HG02973 (cell line): ENCODE data around the gene TRIM17.

Experiments
- ATAC-seq: cut with Tn5 transposase; IDR thresholded peaks from one replicate; pipeline ENCODE4 v1.9.1; 2021; ENCODE audit warnings: moderate library complexity; ENCODE audit not compliant: unreplicated experiment

Gene TRIM17

DNA sequence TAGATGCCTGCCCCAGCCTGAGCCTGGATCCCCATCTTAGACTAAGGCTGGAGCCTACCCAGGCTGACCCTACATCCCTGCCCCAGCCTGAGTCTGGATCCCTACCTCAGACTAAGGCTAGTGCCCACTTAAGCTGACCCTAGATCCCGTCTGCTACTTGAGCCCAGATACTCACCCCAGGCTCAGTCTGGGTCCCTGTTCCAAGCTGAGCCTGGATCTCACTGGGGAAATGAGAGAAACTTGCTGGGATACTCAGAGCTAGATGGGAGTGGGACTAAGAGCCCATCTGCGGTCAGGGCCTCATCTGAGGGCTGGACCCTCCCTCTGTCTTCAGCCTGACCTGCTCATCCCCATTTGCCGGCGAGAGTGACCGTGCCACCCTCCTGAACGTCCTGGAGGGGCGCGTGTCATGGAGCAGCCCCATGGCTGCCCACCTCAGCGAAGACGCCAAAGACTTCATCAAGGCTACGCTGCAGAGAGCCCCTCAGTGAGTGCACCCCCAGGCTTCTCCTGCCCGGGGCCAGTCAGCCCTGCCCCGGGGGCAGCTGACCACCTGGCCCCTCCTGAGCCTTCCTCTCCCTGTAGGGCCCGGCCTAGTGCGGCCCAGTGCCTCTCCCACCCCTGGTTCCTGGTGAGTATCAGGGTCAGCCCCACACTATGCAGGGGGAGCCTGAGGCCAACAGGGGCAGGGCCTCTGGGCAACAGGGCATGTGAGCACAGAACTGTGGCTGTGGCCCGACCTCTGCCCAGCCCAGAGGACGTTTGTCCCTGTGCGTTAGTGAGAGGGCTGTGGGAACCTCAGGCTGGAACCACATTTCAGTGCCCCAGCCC, 46.8 kb downstream of the TRIM17 start:
- no peak for ATAC-seq

GRCh38 chr1:228368801-228369607, 47.7 kb downstream of the TRIM17 start:
- no peak for ATAC-seq

DNA sequence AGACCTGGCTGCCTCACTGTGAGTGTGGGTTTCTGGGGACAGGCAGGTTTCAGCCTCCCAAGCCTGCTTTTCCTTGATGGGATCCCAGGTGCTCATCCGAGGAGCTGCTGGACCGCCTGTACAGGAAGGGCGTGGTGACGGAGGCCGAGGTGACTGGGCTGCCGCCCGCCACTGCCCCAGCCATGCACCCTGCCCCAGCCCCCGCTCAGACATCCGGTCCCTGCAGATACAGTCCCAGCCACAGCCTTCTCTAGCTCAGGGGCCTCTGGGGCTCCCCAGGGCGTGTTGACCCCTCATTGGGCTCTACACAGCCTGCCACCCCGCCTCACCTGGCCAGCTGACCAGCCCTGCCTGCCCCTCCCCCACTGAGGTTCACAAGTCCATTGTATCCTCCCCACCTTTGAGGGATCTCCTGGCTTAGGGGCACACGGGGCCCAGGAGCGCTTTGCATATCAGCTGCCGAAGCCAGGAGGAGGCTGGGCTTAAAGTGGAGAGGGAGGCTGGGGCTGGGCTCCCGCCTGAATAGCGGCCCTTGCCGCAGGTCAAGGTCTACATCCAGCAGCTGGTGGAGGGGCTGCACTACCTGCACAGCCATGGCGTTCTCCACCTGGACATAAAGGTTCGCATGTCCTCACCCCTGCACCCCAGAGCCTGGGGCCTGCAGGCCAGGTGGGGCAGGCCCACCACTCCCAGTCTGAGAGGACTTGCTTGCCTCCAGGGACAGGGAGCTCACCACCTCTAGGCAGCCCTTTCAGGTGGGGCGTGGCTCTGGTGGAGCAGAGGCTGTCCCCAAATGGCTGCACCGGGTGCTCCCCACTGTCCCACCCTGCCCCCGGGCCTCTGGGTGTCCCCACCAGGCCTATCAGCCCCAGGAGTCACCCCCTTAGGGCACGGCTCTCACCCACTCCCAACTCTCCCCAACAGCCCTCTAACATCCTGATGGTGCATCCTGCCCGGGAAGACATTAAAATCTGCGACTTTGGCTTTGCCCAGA, 48.6 kb downstream of the TRIM17 start:
- ATAC-seq, result no peak

DNA sequence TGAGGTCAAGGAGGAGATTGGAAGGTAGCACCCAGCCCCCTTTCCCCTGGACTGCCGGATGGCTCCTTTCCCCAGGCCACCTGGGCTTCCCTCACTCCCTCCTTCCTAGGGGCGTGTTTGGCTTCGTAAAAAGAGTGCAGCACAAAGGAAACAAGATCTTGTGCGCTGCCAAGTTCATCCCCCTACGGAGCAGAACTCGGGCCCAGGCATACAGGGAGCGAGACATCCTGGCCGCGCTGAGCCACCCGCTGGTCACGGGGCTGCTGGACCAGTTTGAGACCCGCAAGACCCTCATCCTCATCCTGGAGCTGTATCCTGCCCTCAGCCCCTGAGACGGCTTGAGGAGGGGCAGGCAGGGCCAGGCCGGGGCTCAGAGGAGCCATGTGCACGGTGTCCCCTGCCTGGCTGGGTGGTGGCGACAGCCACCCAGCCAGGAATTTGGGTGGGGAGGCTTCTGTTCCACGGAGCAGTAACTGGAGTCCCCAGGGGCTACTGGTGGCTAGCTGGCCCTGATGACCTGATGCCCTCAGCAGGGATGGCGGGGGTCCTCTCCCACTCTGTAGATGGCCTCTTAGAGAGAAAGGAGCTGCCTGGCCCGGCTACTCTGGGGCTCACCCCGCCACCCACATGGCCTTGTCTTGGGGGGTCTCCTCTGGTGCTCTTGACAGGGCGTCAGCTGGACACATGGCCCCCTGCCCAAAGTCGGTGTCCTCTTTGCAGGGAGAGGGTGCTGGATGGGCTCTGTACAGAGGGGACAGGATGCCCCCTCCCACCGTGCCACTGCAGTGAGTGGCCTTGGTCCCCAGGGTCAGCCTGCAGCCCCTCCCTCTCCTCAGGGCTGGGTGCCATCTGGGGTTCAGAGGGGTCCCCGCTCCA, 49.6 kb downstream of the TRIM17 start:
- no peak for ATAC-seq

DNA sequence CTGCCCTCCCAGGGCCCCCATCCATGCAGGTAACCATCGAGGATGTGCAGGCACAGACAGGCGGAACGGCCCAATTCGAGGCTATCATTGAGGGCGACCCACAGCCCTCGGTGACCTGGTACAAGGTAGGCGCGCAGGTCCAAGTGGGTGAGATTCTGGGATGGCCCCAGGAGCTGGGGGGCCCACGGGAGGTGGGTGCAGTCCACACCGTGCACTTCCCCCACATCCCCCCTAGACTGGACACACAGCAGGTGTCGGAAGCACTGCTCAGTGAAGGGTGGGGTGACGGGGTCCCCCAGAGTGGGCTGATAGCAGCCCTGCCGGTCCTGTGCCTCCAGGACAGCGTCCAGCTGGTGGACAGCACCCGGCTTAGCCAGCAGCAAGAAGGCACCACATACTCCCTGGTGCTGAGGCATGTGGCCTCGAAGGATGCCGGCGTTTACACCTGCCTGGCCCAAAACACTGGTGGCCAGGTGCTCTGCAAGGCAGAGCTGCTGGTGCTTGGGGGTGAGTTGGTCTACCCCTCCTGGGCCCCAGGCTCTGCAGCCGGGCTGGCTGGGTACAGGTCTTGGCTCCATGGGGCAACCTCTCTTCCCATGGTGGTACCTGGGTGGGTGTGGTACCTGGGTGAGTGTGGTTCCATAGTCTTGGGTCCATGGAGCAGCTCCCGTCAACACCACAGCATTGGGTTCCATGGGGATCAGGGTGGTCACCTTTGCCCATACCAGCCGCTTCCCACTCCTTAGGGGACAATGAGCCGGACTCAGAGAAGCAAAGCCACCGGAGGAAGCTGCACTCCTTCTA, 50.4 kb downstream of the TRIM17 start:
- no peak for ATAC-seq

DNA sequence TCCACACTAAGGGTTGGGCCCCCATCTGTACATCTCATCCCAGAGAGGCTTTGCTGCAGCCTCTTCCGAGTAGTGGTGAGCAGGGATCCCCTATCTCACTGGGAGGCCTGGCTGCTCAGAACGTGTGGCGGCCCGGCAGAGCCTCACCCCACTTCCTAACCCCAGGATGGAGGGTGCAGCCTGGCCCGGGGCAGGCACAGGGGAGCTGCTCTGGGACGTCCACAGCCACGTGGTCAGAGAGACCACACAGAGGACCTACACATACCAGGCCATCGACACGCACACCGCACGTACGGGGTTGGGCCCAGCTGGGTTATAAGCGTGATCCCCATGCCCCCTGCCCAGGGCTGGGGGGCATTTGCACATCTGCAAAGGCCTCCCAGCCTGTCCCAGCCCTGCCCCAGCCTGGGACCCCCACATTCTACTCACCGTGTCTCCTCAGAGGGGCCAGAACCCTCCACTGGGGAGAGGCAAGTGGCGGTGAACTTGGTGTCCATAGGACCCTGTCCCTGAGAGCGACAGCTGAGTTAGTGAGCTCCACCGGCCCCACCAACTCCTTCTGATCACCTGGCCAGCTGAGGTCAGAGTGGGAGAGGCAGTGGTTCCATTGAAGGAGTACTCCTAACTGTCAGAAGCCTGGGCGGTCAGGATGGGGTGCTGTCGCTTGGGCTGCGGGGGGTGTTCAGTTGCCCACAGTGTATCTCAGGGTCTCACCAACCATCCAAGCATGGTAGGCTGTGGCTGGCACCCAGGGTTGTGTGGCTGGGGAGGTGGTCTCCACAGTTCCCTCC, 51.2 kb downstream of the TRIM17 start:
- no peak for ATAC-seq

- no peak for ATAC-seq
These were observed 51.9 kb downstream of the TRIM17 start for GRCh38 chr1:228364706-228365213.

GRCh38 chr1:228364068-228364705, 52.5 kb downstream of the TRIM17 start:
- no peak for ATAC-seq

DNA sequence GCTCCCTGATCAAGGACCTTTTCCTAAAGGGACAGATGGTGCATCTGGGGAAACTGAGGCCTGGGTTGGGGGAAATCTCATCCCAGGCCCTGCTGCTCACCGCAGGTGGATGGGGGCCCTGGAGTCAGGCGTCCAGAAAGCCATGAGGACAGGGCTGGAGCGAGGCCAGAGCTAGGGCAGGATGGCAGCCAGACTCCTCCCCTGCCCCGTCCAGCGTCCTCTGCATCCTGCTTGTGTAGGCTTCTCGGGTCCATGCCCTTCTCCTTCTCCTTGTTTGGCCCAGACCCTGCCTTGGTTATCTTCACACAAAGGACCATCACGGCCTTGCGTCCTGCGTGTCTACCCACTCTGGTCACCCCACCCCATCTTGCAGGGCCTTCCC, 53.0 kb downstream of the TRIM17 start:
- no peak for ATAC-seq

DNA sequence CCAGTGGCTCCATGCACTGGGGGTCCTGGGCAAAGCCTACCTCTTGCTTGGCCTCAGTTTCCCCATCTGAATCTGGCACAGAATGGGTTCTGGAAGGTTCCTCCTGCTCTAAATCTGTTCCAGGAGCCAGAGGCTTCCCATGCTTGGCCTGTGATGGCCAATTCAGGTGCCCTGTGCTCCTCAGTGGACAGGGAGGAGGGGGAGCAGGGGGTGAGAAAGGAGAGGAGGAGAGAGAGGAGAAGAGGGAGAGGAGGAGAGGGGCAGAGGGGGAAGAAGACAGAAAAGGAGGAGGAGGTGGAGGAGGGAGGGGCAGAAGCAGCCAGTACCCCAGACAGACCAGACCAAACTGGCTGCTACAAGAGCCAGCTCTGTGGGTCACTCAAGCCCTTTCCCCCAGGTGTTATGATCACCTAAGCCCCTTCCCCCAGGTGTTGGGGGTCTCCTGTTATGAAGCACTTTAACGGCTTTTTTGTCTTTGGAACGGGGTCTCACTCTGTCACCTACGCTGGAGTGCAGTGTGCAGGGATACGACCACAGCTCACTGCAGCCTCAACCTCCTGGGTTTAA, 53.7 kb downstream of the TRIM17 start:
- no peak for ATAC-seq

DNA sequence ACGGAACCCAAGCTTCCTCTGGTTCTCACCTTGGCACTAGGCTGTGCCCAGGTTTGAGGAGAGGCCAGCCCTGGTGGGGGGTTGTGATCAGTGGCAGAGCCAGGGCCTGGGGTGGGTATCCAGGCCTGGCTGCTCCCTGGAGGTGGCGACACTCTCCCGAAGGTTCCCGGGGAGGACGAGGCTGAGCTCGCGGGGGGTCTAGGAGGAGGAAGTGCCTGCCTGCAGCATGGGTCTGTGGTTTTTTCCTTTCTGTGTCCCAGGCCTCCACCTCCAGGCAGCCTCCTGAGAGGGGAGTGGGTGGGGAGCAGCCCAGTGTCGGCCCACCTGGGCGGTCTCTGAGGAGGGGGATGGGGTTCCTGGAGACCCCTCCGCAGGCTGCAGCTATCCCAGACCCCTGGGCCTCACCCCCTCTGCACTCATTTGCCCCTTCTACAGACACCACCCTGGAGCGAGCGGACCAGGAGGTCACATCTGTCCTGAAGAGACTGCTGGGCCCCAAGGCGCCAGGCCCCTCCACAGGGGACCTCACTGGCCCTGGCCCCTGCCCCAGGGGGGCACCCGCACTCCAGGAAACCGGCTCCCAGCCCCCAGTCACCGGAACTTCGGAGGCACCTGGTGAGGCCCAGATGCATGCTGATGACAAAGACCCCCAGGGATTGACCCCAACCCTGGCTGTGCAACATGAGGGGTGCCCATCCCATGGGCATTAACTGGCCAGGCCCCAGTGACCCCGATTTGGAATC, 54.3 kb downstream of the TRIM17 start:
- ATAC-seq, result no peak

GRCh38 chr1:228361314-228362140, 55.1 kb downstream of the TRIM17 start:
- ATAC-seq, result no peak

DNA sequence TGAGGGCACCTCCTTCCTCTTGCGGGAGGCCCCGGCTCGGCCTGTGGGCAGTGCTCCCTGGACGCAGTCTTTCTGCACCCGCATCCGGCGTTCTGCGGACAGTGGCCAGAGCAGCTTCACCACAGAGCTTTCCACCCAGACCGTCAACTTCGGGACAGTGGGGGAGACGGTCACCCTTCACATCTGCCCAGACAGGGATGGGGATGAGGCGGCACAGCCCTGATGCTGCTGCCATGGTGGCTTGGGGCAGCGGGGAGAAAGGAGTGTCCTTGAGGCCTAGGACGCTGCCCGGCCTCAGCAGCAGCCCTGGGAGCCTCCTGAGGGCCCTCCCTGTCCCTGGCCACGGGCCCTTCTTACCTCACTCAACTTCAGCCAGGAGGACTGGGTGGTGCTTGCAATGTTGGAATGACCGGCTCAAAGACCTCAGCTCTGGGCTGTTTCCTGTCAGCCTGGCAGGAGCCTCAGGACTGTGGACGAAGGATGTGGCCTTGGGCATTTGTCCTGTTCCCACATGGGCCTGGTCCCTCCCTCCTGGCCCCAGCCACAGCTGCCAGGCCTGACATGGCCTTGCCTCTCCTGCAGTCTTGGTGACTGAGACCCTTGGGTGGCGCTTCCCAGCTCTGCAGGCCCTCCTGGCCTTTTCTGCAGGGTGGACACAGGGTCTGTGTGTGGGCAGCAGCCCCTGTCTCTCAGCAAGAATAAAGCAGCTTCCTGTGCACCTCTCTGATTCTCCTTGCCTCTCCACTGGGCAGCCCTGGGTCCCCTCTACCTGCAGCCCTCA, 55.9 kb downstream of the TRIM17 start:
- no peak for ATAC-seq

DNA sequence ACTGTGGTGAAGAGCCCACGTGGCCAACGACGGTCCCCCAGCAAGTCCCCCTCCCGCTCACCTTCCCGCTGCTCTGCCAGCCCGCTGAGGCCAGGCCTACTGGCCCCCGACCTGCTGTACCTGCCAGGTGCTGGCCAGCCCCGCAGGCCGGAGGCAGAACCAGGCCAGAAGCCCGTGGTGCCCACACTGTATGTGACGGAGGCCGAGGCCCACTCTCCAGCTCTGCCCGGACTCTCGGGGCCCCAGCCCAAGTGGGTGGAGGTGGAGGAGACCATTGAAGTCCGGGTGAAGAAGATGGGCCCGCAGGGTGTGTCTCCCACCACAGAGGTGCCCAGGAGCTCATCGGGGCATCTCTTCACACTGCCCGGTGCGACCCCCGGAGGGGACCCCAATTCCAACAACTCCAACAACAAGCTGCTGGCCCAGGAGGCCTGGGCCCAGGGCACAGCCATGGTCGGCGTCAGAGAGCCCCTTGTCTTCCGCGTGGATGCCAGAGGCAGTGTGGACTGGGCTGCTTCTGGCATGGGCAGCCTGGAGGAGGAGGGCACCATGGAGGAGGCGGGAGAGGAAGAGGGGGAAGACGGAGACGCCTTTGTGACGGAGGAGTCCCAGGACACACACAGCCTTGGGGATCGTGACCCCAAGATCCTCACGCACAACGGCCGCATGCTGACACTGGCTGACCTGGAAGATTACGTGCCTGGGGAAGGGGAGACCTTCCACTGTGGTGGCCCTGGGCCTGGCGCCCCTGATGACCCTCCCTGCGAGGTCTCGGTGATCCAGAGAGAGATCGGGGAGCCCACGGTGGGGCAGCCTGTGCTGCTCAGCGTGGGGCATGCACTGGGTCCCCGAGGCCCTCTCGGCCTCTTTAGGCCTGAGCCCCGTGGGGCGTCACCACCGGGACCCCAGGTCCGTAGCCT, 56.8 kb downstream of the TRIM17 start:
- ATAC-seq, result no peak
